Vagina (tissue), 2 donors: ENCODE data around the gene TBXAS1. TPM values are rescaled to one million over a fixed set of nuclear protein-coding genes. Genes with fewer than 3 reads are reported as not detected.

Experiments
- DNase-seq, 2 donors: peaks; one replicate each; pipeline ENCODE4 v3.0.0-alpha.2; 2017; ENCODE audit errors: extremely low spot score in 2 of 2
- H3K27ac ChIP-seq: fragments of 200-600 bp; sonication (generic); one replicate; pipeline ENCODE4 v1.5.1; 2019
- H3K27me3 ChIP-seq: fragments of 200-600 bp; sonication (generic); one replicate; pipeline ENCODE4 v1.5.1; 2019
- H3K36me3 ChIP-seq, 2 donors: fragments of 200-600 bp; sonication (generic); one replicate each; pipeline ENCODE4 v1.5.1; 2017 to 2019
- H3K4me1 ChIP-seq: fragments of 200-600 bp; sonication (generic); one replicate; pipeline ENCODE4 v1.5.1; 2019
- H3K4me3 ChIP-seq, 2 donors: fragments of 200-600 bp; sonication (generic); 1 replicate in 1 of 2; 2 replicates in 1 of 2; pipeline ENCODE4 v1.5.1; 2016 to 2019
- H3K9me3 ChIP-seq: fragments of 200-600 bp; sonication (generic); one replicate; pipeline ENCODE4 v1.5.1; 2019
- CTCF ChIP-seq, 3 experiments: fragments of 450-650 bp in 2 of 3; fragments of 200-600 bp in 1 of 3; sonication (generic) in 1 of 3; IDR thresholded peaks; one replicate each; pipeline ENCODE4 v1.5.1; 2017 to 2019; ENCODE audit warnings: antibody characterized with exemption in 3 of 3, mild to moderate bottlenecking in 2 of 3, moderate library complexity in 2 of 3
- POLR2A ChIP-seq, 2 donors: fragments of 450-650 bp; IDR thresholded peaks; one replicate each; pipeline ENCODE4 v1.6.1; 2017; ENCODE audit warnings: antibody characterized with exemption in 2 of 2, mild to moderate bottlenecking in 2 of 2, moderate library complexity in 2 of 2
- POLR2AphosphoS5 ChIP-seq, 2 donors: sonication (generic); formaldehyde crosslinking; IDR thresholded peaks; one replicate each; pipeline ENCODE4 v1.9.0; 2017; ENCODE audit warnings: antibody characterized with exemption in 2 of 2, mild to moderate bottlenecking in 2 of 2, low read depth in 1 of 2; ENCODE audit not compliant: insufficient read depth in 1 of 2
- intact Hi-C: fragments of 100-400 bp; cut with DNase I; formaldehyde crosslinking; loops from one replicate; pipeline ENCODE4 v1.15.1; 2023
- total RNA-seq: library from RNA; depleted of rRNA; stranded (reverse); fragments of >200 nt; gene quantifications from one replicate; pipeline ENCODE4 v1.2.3, GENCODE V29; 2016

Gene TBXAS1
- total RNA-seq, 1 donor from 2014 or later = 18.4 TPM

- no peak overlapping the region for H3K27ac ChIP-seq
- no peak for TF ChIP-seq POLR2AphosphoS5 (IDR thresholded peaks at IDR 0.05; ENCODE audit: insufficient read depth in 1 of 2, low read depth in 1 of 2)
- DNase-seq = no peak
- no peaks in the 10 kb centered on the region for H3K9me3 ChIP-seq
- H3K36me3 ChIP-seq = peaks cover 0 to 28% of the 10 kb centered on the region in 2 donors
- intact Hi-C loops = no loop called here
- no peaks in the 10 kb centered on the region for H3K27me3 ChIP-seq
- no peak overlapping the region for H3K4me3 ChIP-seq
- no peaks in the 10 kb centered on the region for H3K4me1 ChIP-seq
Measured at GRCh38 chr7:140049339-140050024, 220.4 kb downstream of the TBXAS1 start.

GRCh38 chr7:140050100-140050499 lies 221.0 kb downstream of the TBXAS1 start:
- H3K36me3 ChIP-seq = peaks cover 0 to 22% of the 10 kb centered on the region in 2 donors
- H3K27ac ChIP-seq = no peak overlapping the region
- TF ChIP-seq POLR2A (IDR thresholded peaks at IDR 0.05) = no peak
- TF ChIP-seq CTCF (IDR thresholded peaks at IDR 0.05) = no peak
- TF ChIP-seq POLR2AphosphoS5 (IDR thresholded peaks at IDR 0.05; ENCODE audit: insufficient read depth in 1 of 2, low read depth in 1 of 2) = no peak
- no peak for DNase-seq
- intact Hi-C loops = no loop called here
- H3K27me3 ChIP-seq = no peaks in the 10 kb centered on the region
- no peaks in the 10 kb centered on the region for H3K9me3 ChIP-seq
- no peaks in the 10 kb centered on the region for H3K4me1 ChIP-seq
- no peak overlapping the region for H3K4me3 ChIP-seq

- TF ChIP-seq POLR2A (IDR thresholded peaks at IDR 0.05) = no peak
- TF ChIP-seq CTCF (IDR thresholded peaks at IDR 0.05) = no peak
- no peak for TF ChIP-seq POLR2AphosphoS5 (IDR thresholded peaks at IDR 0.05; ENCODE audit: insufficient read depth in 1 of 2, low read depth in 1 of 2)
- Histone ChIP-seq H3K9me3 (no peaks in the 10 kb centered on the region), H3K36me3 (peaks cover 0 to 10% of the 10 kb centered on the region in 2 donors), H3K4me1 (no peaks in the 10 kb centered on the region), H3K27me3 (no peaks in the 10 kb centered on the region), H3K27ac (no peak overlapping the region), H3K4me3 (no peak overlapping the region)
- intact Hi-C loops = no loop called here
- DNase-seq = no peak
Measured at GRCh38 chr7:140051820-140052219, 222.8 kb downstream of the TBXAS1 start.

- Histone ChIP-seq H3K27me3 (no peaks in the 10 kb centered on the region), H3K9me3 (no peaks in the 10 kb centered on the region), H3K4me3 (no peak overlapping the region), H3K27ac (no peak overlapping the region), H3K4me1 (no peaks in the 10 kb centered on the region), H3K36me3 (peaks cover 0 to 6% of the 10 kb centered on the region in 2 donors)
- intact Hi-C loops = no loop called here
- TF ChIP-seq POLR2AphosphoS5 (IDR thresholded peaks at IDR 0.05; ENCODE audit: insufficient read depth in 1 of 2, low read depth in 1 of 2) (no peak), POLR2A (IDR thresholded peaks at IDR 0.05) (no peak), CTCF (IDR thresholded peaks at IDR 0.05) (no peak)
- DNase-seq = peak in 1 of 2 donors; percentile 40
Measured at GRCh38 chr7:140053812-140054539, 224.9 kb downstream of the TBXAS1 start.

- Histone ChIP-seq H3K9me3 (no peaks in the 10 kb centered on the region), H3K27ac (no peak overlapping the region), H3K36me3 (peaks cover 0 to 6% of the 10 kb centered on the region in 2 donors), H3K4me3 (no peak overlapping the region), H3K4me1 (peaks cover 6% of the 10 kb centered on the region), H3K27me3 (no peaks in the 10 kb centered on the region)
- DNase-seq = peak in 1 of 2 donors; percentile 54
- intact Hi-C loops = no loop called here
- TF ChIP-seq POLR2AphosphoS5 (IDR thresholded peaks at IDR 0.05; ENCODE audit: insufficient read depth in 1 of 2, low read depth in 1 of 2) = no peak
- no peak for TF ChIP-seq CTCF (IDR thresholded peaks at IDR 0.05)
- no peak for TF ChIP-seq POLR2A (IDR thresholded peaks at IDR 0.05)
Measured at GRCh38 chr7:140054751-140055150, 225.7 kb downstream of the TBXAS1 start.
